ENCODE data around the gene NRCAM.
"Not testable (repeated sequence)": the region's sequence is repeated elsewhere in the genome, so short reads cannot be mapped to it uniquely, and the experiment has no call there.

The NRCAM gene

GRCh38 chr7:108278281-108278680, 178.0 kb downstream of the NRCAM start:
- CTCF ChIA-PET, result interaction anchor here (1.1 kb wide), 1 partner anchor 9 kb away, joined by 3 read pairs; no protein-coding TSS in a partner anchor
- POLR2A ChIA-PET, result no interaction called here
- DNase-seq (ENCODE audit: extremely low spot score), result no peak
- TF ChIP-seq CTCF (IDR thresholded peaks at IDR 0.05; ENCODE audit: control extremely low read depth, extremely low read depth, low read depth, missing control alignments), result no peak

- CTCF ChIA-PET, result interaction anchor here (1.3 kb wide), 2 partner anchors 9 to 16 kb away, joined by 3 to 4 read pairs; no protein-coding TSS in a partner anchor
- DNase-seq (ENCODE audit: extremely low spot score); POLR2A ChIA-PET: not testable (repeated sequence)
Measured at GRCh38 chr7:108274447-108274846, 181.8 kb downstream of the NRCAM start.

- CTCF ChIA-PET; POLR2A ChIA-PET; DNase-seq (ENCODE audit: extremely low spot score): not testable (repeated sequence)
Measured at GRCh38 chr7:108272891-108273290, 183.3 kb downstream of the NRCAM start.

- ChIA-PET CTCF (interaction anchor here (0.9 to 1.3 kb wide), 3 partner anchors 22 to 34 kb away, joined by 3 to 4 read pairs (median 4); no protein-coding TSS in a partner anchor), POLR2A (no interaction called here)
- peak; percentile 35 for DNase-seq (ENCODE audit: extremely low spot score)
- TF ChIP-seq CTCF (IDR thresholded peaks at IDR 0.05; ENCODE audit: control extremely low read depth, extremely low read depth, low read depth, missing control alignments), result no peak
Measured at GRCh38 chr7:108270385-108271015, 185.7 kb downstream of the NRCAM start.

- no peak for TF ChIP-seq CTCF (IDR thresholded peaks at IDR 0.05; ENCODE audit: control extremely low read depth, extremely low read depth, low read depth, missing control alignments)
- POLR2A ChIA-PET, result no interaction called here
- no peak for DNase-seq (ENCODE audit: extremely low spot score)
- CTCF ChIA-PET, result interaction anchor here (3.4 kb wide), 1 partner anchor 11 kb away, joined by 12 read pairs; no protein-coding TSS in a partner anchor
Measured at GRCh38 chr7:108268200-108268820, 187.9 kb downstream of the NRCAM start.

GRCh38 chr7:108267615-108268014, 188.6 kb downstream of the NRCAM start:
- no peak for DNase-seq (ENCODE audit: extremely low spot score)
- no peak for TF ChIP-seq CTCF (IDR thresholded peaks at IDR 0.05; ENCODE audit: control extremely low read depth, extremely low read depth, low read depth, missing control alignments)
- CTCF ChIA-PET, result interaction anchor here (1.2 to 3.4 kb wide), 2 partner anchors 10 to 61 kb away, joined by 3 to 12 read pairs; no protein-coding TSS in a partner anchor
- POLR2A ChIA-PET, result no interaction called here

GRCh38 chr7:108266491-108266890, 189.7 kb downstream of the NRCAM start:
- POLR2A ChIA-PET, result no interaction called here
- DNase-seq (ENCODE audit: extremely low spot score), result no peak
- CTCF ChIA-PET, result interaction anchor here (1.0 to 3.4 kb wide), 6 partner anchors 9 to 60 kb away, joined by 3 to 12 read pairs (median 3); no protein-coding TSS in a partner anchor
- no peak for TF ChIP-seq CTCF (IDR thresholded peaks at IDR 0.05; ENCODE audit: control extremely low read depth, extremely low read depth, low read depth, missing control alignments)

Measured in GM10248 (cell line).